Right atrium auricular region (tissue), 2 donors: Measurements from ENCODE around the gene SKAP1. TPM values are rescaled to one million over a fixed set of nuclear protein-coding genes. Genes with fewer than 3 reads are reported as not detected.
"Not testable (repeated sequence)": the region's sequence is repeated elsewhere in the genome, so short reads cannot be mapped to it uniquely, and the experiment has no call there.

Source experiments
- DNase-seq: peaks from one replicate; pipeline ENCODE4 v3.0.0-alpha.2; 2019; ENCODE audit warnings: low spot score
- H3K27ac ChIP-seq, 2 donors: fragments of 200-600 bp; sonication (generic); 1 replicate in 1 of 2; 2 replicates in 1 of 2; pipeline ENCODE4 v1.5.1; 2016 to 2019
- H3K27me3 ChIP-seq, 2 donors: fragments of 200-600 bp; sonication (generic); one replicate each; pipeline versions ENCODE4 v1.5.1 to v1.6.0; 2017 to 2019
- H3K36me3 ChIP-seq: fragments of 200-600 bp; sonication (generic); one replicate; pipeline ENCODE4 v1.5.1; 2016
- H3K4me1 ChIP-seq, 2 donors: fragments of 200-600 bp; sonication (generic); one replicate each; pipeline versions ENCODE4 v1.5.1 to v1.6.0; 2017 to 2019
- H3K4me3 ChIP-seq, 2 donors: fragments of 200-600 bp; sonication (generic); 1 replicate in 1 of 2; 2 replicates in 1 of 2; pipeline ENCODE4 v1.5.1; 2017 to 2019; ENCODE audit warnings: mild to moderate bottlenecking in 1 of 2, moderate library complexity in 1 of 2
- H3K9me3 ChIP-seq, 2 donors: fragments of 200-600 bp; sonication (generic); one replicate each; pipeline ENCODE4 v1.5.1; 2019
- total RNA-seq, 2 donors: library from RNA; depleted of rRNA; stranded (reverse); fragments of >200 nt; gene quantifications; one replicate each; pipeline ENCODE4 v1.1.0, GENCODE V29; 2016
- TF ChIP-seq, protein P1 (sequence below), 2 donors: fragments of 200-600 bp; sonication (generic); IDR thresholded peaks; one replicate each; pipeline ENCODE4 v1.5.1; 2019; ENCODE audit warnings: antibody characterized with exemption in 2 of 2

Gene SKAP1
- total RNA-seq, 2 donors from 2014 or later = not detected

DNA sequence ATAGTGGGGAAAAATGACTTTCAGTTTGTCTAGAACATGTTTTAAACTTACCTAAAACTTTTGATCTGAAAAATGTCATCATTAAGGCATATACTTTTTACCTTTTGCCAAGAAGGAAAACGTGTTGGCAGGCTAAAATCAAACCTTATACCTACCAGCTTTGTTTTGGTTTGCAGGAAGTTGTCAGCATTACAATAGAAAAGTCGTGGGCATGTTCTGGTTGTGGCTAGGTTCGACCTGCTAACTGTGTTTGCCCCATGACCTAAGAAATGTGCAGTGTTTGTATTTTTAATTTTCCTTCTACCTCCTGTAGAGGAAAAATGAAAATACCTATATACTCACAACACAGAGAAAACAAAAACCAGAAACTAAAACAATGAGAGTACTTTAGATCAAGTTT is 13.0 kb downstream of the SKAP1 start:
- Histone ChIP-seq H3K4me3 (no peak overlapping the region), H3K36me3 (no peaks in the 10 kb centered on the region), H3K9me3 (no peaks in the 10 kb centered on the region), H3K4me1 (no peaks in the 10 kb centered on the region), H3K27me3 (no peaks in the 10 kb centered on the region), H3K27ac (no peak overlapping the region)
- no peak for DNase-seq
- TF ChIP-seq, protein P1, sequence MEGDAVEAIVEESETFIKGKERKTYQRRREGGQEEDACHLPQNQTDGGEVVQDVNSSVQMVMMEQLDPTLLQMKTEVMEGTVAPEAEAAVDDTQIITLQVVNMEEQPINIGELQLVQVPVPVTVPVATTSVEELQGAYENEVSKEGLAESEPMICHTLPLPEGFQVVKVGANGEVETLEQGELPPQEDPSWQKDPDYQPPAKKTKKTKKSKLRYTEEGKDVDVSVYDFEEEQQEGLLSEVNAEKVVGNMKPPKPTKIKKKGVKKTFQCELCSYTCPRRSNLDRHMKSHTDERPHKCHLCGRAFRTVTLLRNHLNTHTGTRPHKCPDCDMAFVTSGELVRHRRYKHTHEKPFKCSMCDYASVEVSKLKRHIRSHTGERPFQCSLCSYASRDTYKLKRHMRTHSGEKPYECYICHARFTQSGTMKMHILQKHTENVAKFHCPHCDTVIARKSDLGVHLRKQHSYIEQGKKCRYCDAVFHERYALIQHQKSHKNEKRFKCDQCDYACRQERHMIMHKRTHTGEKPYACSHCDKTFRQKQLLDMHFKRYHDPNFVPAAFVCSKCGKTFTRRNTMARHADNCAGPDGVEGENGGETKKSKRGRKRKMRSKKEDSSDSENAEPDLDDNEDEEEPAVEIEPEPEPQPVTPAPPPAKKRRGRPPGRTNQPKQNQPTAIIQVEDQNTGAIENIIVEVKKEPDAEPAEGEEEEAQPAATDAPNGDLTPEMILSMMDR (IDR thresholded peaks at IDR 0.05) = no peak

DNA sequence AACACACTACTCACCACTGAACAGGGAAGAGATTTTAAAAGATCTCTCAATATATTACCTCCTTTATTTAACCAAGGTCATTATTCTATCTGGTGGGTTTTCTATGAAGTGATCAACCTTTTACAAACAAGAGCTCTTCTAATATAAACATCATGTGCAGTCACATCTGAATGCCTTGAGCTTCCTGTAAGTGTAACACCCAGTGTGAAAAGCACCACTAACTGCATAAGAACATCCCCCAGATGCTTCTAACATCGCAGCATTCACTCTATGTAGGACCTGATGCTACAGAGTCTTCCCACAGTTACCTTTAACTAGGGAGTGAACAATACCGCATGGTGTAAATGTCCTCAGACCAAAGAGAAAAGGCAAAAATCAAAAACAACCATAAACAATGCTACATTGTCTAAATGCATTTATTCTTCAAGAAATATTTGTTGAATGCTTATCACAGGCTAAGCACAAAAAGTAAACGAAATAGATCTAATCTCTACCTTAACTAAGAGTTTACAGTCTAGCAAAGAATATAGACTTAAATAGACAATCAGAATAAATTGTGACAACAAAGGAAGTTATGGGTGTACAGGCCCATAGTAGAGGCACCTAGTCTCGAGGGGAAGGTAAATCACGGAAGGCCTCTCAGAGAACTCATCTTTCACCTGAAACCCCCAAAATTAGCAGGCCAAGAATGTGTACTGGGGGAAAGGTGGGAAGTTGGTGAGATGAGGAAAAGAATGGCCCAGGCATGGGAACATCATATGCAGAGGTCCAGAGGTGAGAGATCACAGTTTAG is 16.2 kb downstream of the SKAP1 start:
- TF ChIP-seq, protein P1 (IDR thresholded peaks at IDR 0.05) = no peak
- Histone ChIP-seq H3K9me3 (no peaks in the 10 kb centered on the region), H3K36me3 (no peaks in the 10 kb centered on the region), H3K4me1 (no peaks in the 10 kb centered on the region), H3K4me3 (no peak overlapping the region), H3K27me3 (no peaks in the 10 kb centered on the region), H3K27ac (no peak overlapping the region)
- DNase-seq = no peak

DNA sequence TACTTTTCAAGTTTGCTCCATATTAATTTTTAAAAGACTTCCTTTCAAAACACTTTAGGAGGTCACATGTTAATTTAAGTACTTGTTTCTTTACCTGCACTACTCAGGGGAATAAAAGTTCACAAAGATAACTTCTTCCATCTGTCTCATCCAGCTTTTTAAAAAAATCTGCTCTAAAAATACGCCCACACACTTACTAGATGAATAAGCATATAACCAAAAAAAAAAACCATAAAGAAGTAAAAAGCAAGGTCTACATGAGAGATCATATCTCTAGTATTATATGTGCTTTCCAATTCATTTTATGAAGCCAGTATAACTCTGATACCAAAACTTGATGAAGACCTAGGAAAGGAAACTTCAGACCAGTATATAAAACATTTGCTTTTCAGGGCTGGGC is 17.2 kb downstream of the SKAP1 start:
- no peaks in the 10 kb centered on the region for H3K36me3 ChIP-seq
- TF ChIP-seq, protein P1 (IDR thresholded peaks at IDR 0.05) = no peak

DNA sequence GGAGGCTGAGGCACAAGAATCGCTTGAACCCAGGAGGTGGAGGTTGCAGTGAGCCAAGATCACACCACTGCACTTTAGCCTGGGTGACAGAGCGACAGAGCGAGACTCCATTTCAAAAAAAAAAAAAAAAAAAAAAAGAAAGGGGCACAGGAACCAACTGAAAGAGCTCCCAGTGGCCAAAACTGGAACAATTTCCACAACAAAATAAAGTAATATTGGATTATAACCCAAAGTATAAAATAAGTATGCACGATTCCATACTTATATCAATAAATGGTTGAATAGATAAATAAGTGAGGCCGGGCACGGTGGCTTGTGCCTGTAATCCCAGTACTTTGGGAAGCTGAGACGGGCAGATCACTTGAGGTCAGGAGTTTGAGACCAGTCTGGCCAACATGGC is 19.2 kb downstream of the SKAP1 start:
- not testable (repeated sequence) for H3K9me3 ChIP-seq, H3K4me3 ChIP-seq, H3K36me3 ChIP-seq, H3K4me1 ChIP-seq, H3K27me3 ChIP-seq, DNase-seq, H3K27ac ChIP-seq

More for the DNA sequence above, 17.2 kb downstream of the SKAP1 start:
- H3K9me3 ChIP-seq = no peaks in the 10 kb centered on the region
- no peaks in the 10 kb centered on the region for H3K4me1 ChIP-seq
- H3K27ac ChIP-seq = no peak overlapping the region
- no peak for DNase-seq
- H3K27me3 ChIP-seq = no peaks in the 10 kb centered on the region
- H3K4me3 ChIP-seq = no peak overlapping the region

- no peaks in the 10 kb centered on the region for H3K27me3 ChIP-seq
These were observed 20.4 kb downstream of the SKAP1 start for GRCh38 chr17:48409607-48410006.

GRCh38 chr17:48406936-48407567 is 23.0 kb downstream of the SKAP1 start:
- Histone ChIP-seq H3K27me3 (no peaks in the 10 kb centered on the region), H3K9me3 (no peaks in the 10 kb centered on the region), H3K4me1 (no peaks in the 10 kb centered on the region), H3K36me3 (no peaks in the 10 kb centered on the region), H3K4me3 (no peak overlapping the region), H3K27ac (no peak overlapping the region)
- DNase-seq = no peak
- TF ChIP-seq, protein P1 (IDR thresholded peaks at IDR 0.05) = no peak

More at GRCh38 chr17:48409607-48410006, 20.4 kb downstream of the SKAP1 start:
- TF ChIP-seq, protein P1 (IDR thresholded peaks at IDR 0.05) = no peak
- no peak for DNase-seq
- Histone ChIP-seq H3K27ac (no peak overlapping the region), H3K4me3 (no peak overlapping the region), H3K36me3 (no peaks in the 10 kb centered on the region), H3K4me1 (no peaks in the 10 kb centered on the region), H3K9me3 (no peaks in the 10 kb centered on the region)
